Fibroblast of villous mesenchyme (primary cell): ENCODE data around the gene STX8. TPM values are rescaled to one million over a fixed set of nuclear protein-coding genes. Genes with fewer than 3 reads are reported as not detected.

ENCODE experiments used
- DNase-seq: peaks from one replicate; pipeline ENCODE4 v3.0.0-alpha.2; 2010; ENCODE audit warnings: low read depth
- H3K4me3 ChIP-seq: 2 replicates; pipeline ENCODE4 v1.5.1; 2011; ENCODE audit warnings: low read depth, mild to moderate bottlenecking, low read length
- CTCF ChIP-seq: IDR thresholded peaks from 2 replicates; pipeline ENCODE4 v1.5.1; 2012; ENCODE audit warnings: low read depth, mild to moderate bottlenecking, low read length; ENCODE audit not compliant: insufficient read depth
- total RNA-seq: library from RNA; depleted of rRNA; stranded (reverse); fragments of >200 nt; gene quantifications from 2 replicates; pipeline ENCODE4 v1.2.3, GENCODE V29; 2012

Gene STX8
- total RNA-seq, 1 donor, result 91.1 TPM

- peak; percentile 11 for DNase-seq
- no peak overlapping the region for H3K4me3 ChIP-seq
- TF ChIP-seq CTCF, result no peak
Measured at GRCh38 chr17:9371019-9371418, 204.6 kb downstream of the STX8 start.

DNA sequence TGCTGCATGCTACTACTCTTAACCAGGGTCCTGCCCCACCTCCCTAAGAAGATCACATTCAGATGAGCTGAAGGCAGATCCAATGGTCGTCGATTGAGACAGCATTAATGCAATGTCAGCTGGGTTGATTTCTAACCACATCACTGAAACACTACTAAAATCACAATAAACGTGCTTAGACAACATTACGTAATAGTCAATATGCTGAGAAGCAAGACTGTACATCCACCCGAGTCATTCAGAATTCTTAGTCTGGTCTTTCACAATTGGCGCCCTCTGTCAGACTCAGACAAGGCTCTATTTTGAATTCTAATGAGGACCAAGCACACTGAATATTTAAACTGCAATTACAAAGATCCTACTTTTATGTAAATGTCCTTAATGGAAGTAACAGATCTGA lies 205.2 kb downstream of the STX8 start:
- H3K4me3 ChIP-seq, result no peak overlapping the region
- no peak for TF ChIP-seq CTCF
- DNase-seq, result peak; percentile 32

DNA sequence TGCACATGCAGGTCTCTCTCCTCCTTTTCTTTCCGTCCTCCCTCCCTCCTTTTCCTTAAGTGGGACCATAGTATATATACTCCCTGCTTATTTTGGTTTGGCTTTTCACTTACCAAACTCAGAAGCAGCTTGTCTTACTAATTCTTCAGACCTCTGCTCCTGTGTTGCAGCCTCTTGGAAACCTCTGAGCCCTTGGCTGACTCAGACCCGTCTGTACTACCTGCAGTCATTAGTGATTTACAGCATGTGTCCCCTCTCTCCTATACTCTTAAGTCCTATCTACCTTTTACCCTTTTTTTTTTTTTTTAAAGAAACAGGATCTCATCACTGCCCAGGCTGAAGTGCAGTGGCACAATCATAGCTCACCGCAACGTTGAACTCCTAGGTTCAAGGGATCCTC lies 207.0 kb downstream of the STX8 start:
- no peak for DNase-seq
- no peak overlapping the region for H3K4me3 ChIP-seq
- no peak for TF ChIP-seq CTCF

DNA sequence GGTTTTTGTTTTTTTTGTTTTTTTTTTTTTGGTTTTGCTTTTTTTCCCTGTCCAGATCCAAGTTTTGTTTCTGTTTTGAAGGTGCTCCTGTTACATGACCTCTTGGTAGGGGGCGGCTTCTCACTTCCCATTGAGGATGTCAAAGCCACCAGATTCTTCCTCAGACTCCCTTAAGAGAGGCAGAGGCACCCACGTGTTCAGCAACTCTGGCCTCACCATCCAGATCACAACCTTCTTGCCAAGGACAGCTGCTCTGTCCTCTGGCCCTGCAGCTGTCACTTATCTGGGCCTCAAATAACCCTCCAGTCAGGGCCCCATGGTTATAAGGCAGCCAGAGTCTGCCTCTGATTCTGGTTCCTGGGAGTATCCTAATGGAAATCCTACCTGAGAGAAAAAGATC lies 208.5 kb downstream of the STX8 start:
- no peak for TF ChIP-seq CTCF
- no peak for DNase-seq
- H3K4me3 ChIP-seq, result no peak overlapping the region

GRCh38 chr17:9364837-9365430 lies 210.7 kb downstream of the STX8 start:
- H3K4me3 ChIP-seq, result no peak overlapping the region
- TF ChIP-seq CTCF, result no peak
- peak; percentile 63 for DNase-seq

DNA sequence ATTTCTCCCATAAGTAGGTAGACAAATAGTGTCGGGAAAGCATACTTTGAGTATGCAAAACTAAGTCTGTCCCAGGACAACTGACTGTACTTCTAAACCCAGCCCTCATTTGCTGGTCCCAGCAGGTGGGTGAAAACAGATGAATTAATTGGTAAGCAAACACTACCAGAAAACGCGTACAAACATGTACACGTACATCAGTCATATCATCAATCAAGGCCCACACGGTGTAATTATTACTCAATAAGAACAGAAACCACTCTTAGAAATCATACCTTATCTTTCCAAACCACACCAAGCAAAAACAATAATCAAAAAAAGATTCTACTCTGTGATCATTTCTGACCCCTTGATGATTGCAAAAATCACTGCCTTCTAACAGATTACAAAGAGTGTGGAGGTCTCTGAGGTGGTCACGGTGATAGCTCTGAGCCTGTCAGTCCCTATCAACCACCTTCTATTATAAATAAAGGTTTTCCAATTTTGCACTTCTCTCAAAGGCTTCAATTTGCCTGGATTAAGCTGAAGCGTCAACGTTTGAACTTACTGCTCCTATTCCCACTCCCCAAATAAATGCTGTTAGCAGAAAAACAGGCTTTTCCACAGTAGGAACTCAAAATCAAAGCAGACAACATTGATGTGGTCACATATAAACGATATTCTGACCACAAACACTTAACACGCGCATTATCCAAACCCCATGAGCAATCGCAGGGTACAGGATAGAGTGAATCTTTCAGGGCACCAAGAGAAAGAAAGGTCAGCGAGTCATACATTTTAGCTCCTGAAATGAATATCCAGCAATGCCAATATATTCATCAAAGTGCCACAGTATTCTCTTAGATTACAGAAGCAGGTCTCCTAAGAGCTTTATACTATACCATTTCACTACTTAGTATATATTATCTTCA lies 211.9 kb downstream of the STX8 start:
- no peak for TF ChIP-seq CTCF
- DNase-seq, result peak; percentile 71
- no peak overlapping the region for H3K4me3 ChIP-seq
